GM23338 (cell line): ENCODE data around the gene FAM161B. TPM values are rescaled to one million over a fixed set of nuclear protein-coding genes. Genes with fewer than 3 reads are reported as not detected.

Source experiments
- ATAC-seq: fragments of 200-7000 bp; cut with Tn5 transposase; 3 replicates; pipeline ENCODE4 v1.9.1; 2020
- DNase-seq: peaks from one replicate; pipeline ENCODE4 v3.0.0-alpha.2; 2015; ENCODE audit warnings: low spot score
- H2AFZ ChIP-seq: fragments of 200-600 bp; sonication (generic); 2 replicates; pipeline ENCODE4 v1.8.0; 2016; ENCODE audit warnings: antibody characterized with exemption, mild to moderate bottlenecking, moderate library complexity
- H3F3A ChIP-seq: fragments of 200-600 bp; sonication (generic); replicated peaks from 2 replicates; pipeline ENCODE4 v1.8.0; 2017; ENCODE audit warnings: antibody characterized with exemption, mixed run types, low read depth
- H3K27ac ChIP-seq: fragments of 200-600 bp; sonication (generic); 2 replicates; pipeline ENCODE4 v1.6.1; 2016; ENCODE audit warnings: low read depth
- H3K27me3 ChIP-seq: fragments of 200-600 bp; sonication (generic); 2 replicates; pipeline ENCODE4 v1.8.0; 2016; ENCODE audit warnings: mild to moderate bottlenecking, mixed run types, moderate library complexity; ENCODE audit not compliant: insufficient read depth
- H3K36me3 ChIP-seq: fragments of 200-600 bp; sonication (generic); 2 replicates; pipeline ENCODE4 v1.8.0; 2016; ENCODE audit warnings: mild to moderate bottlenecking; ENCODE audit not compliant: insufficient read depth
- H3K4me1 ChIP-seq: fragments of 200-600 bp; sonication (generic); 2 replicates; pipeline ENCODE4 v1.8.0; 2016; ENCODE audit warnings: mild to moderate bottlenecking, moderate library complexity; ENCODE audit not compliant: insufficient read depth
- H3K4me2 ChIP-seq: fragments of 200-600 bp; sonication (generic); 2 replicates; pipeline ENCODE4 v1.7.1; 2017; ENCODE audit warnings: mixed run types
- H3K4me3 ChIP-seq: fragments of 200-600 bp; sonication (generic); 2 replicates; pipeline ENCODE4 v1.6.1; 2016; ENCODE audit warnings: mixed run types
- H3K79me2 ChIP-seq: fragments of 200-600 bp; sonication (generic); replicated peaks from 2 replicates; pipeline ENCODE4 v1.8.0; 2017; ENCODE audit warnings: mild to moderate bottlenecking; ENCODE audit not compliant: insufficient read depth
- H3K9me2 ChIP-seq: fragments of 200-600 bp; sonication (generic); 2 replicates; pipeline ENCODE4 v1.8.0; 2017; ENCODE audit not compliant: insufficient read depth
- H4K20me1 ChIP-seq: fragments of 200-600 bp; sonication (generic); replicated peaks from 2 replicates; pipeline ENCODE4 v1.8.0; 2017; ENCODE audit warnings: mild to moderate bottlenecking; ENCODE audit not compliant: insufficient read depth
- H3K27ac Mint-ChIP-seq: 2 replicates; pipeline ENCODE4 v1.8.0; 2020; ENCODE audit warnings: inconsistent platforms, mild to moderate bottlenecking, moderate library complexity, mixed read lengths
- H3K27me3 Mint-ChIP-seq: 3 replicates; pipeline ENCODE4 v1.8.0; 2022; ENCODE audit warnings: low read depth, mild to moderate bottlenecking, moderate library complexity, mixed read lengths, inconsistent platforms; ENCODE audit not compliant: insufficient read depth, poor library complexity
- H3K36me3 Mint-ChIP-seq: 3 replicates; pipeline ENCODE4 v1.8.0; 2021; ENCODE audit warnings: low read depth, mild to moderate bottlenecking, inconsistent platforms, moderate library complexity, mixed read lengths
- H3K4me1 Mint-ChIP-seq: 3 replicates; pipeline ENCODE4 v1.8.0; 2020; ENCODE audit warnings: mild to moderate bottlenecking, inconsistent platforms, mixed read lengths
- H3K4me3 Mint-ChIP-seq: 3 replicates; pipeline ENCODE4 v1.8.0; 2021; ENCODE audit warnings: moderate library complexity, mild to moderate bottlenecking, inconsistent platforms, mixed read lengths
- H3K9me3 Mint-ChIP-seq: 3 replicates; pipeline ENCODE4 v1.8.0; 2020; ENCODE audit warnings: moderate library complexity, mild to moderate bottlenecking, inconsistent platforms, mixed read lengths
- CREB1 ChIP-seq: fragments of 250-450 bp; sonication (Bioruptor Pico); IDR thresholded peaks from 2 replicates; pipeline ENCODE4 v1.5.0; 2020; ENCODE audit warnings: low read depth, mild to moderate bottlenecking, moderate library complexity
- CTCF ChIP-seq, 2 experiments: fragments of 200-600 bp in 1 of 2; sonication (generic) in 1 of 2; conservative IDR thresholded peaks; 2 replicates each; pipeline versions ENCODE4 v1.5.1 to v1.6.1; 2016 to 2017; ENCODE audit warnings: antibody characterized with exemption in 2 of 2, low read depth in 2 of 2, mild to moderate bottlenecking in 2 of 2, moderate library complexity in 1 of 2
- ETS1 ChIP-seq: IDR thresholded peaks from 2 replicates; pipeline ENCODE4 v1.6.1; 2016; ENCODE audit warnings: antibody characterized with exemption
- EZH2 ChIP-seq: fragments of 200-600 bp; sonication (generic); IDR thresholded peaks from one replicate; pipeline ENCODE4 v1.8.0; 2017; ENCODE audit warnings: antibody characterized with exemption, mild to moderate bottlenecking, low read depth; ENCODE audit not compliant: unreplicated experiment
- EZH2phosphoT487 ChIP-seq: fragments of 200-600 bp; sonication (generic); IDR thresholded peaks from one replicate; pipeline ENCODE4 v1.8.1; 2018; ENCODE audit warnings: antibody characterized with exemption; ENCODE audit not compliant: unreplicated experiment
- JUNB ChIP-seq: IDR thresholded peaks from one replicate; pipeline ENCODE4 v1.6.1; 2016; ENCODE audit warnings: antibody characterized with exemption; ENCODE audit not compliant: unreplicated experiment
- NANOG ChIP-seq: IDR thresholded peaks from 2 replicates; pipeline ENCODE4 v1.6.1; 2016; ENCODE audit warnings: antibody characterized with exemption, borderline replicate concordance
- POLR2AphosphoS5 ChIP-seq: IDR thresholded peaks from 2 replicates; pipeline ENCODE4 v1.6.1; 2016; ENCODE audit warnings: antibody characterized with exemption, low read depth
- REST ChIP-seq: IDR thresholded peaks from one replicate; pipeline ENCODE4 v1.6.1; 2018; ENCODE audit warnings: antibody characterized with exemption; ENCODE audit not compliant: unreplicated experiment
- STAT1 ChIP-seq: IDR thresholded peaks from one replicate; pipeline ENCODE4 v1.6.1; 2016; ENCODE audit warnings: antibody characterized with exemption; ENCODE audit not compliant: unreplicated experiment
- ZNF114 ChIP-seq: fragments of 250-450 bp; sonication (Bioruptor Pico); IDR thresholded peaks from 2 replicates; pipeline ENCODE4 v1.5.0; 2020; ENCODE audit warnings: mild to moderate bottlenecking, moderate library complexity
- ZNF331 ChIP-seq: fragments of 250-450 bp; sonication (Bioruptor Pico); IDR thresholded peaks from 2 replicates; pipeline ENCODE4 v1.5.0; 2020; ENCODE audit warnings: low read depth, mild to moderate bottlenecking, moderate library complexity
- ZNF462 ChIP-seq: fragments of 250-450 bp; sonication (Bioruptor Pico); IDR thresholded peaks from 2 replicates; pipeline ENCODE4 v1.5.0; 2020; ENCODE audit warnings: mild to moderate bottlenecking, moderate library complexity
- polyA plus RNA-seq: library from polyadenylated mRNA; unstranded; fragments of >200 nt; fragmentation: Nextera tagmentation; extraction: Ambion mirVana; gene quantifications from 2 replicates; pipeline ENCODE4 v1.2.1, GENCODE V29; 2016
- total RNA-seq: library from RNA; depleted of rRNA; stranded (reverse); fragments of >200 nt; shearing (Covaris generic); gene quantifications from 2 replicates; pipeline ENCODE4 v1.2.3, GENCODE V29; 2014

Gene FAM161B
- total and polyA plus RNA-seq, 2 experiments from 2014 or later = 0.28 to 2.8 TPM

GRCh38 chr14:73913256-73913655, 36.6 kb downstream of the FAM161B start:
- Mint-ChIP-seq H3K27me3 (peaks cover 1% of the 10 kb centered on the region), H3K4me1 (no peaks in the 10 kb centered on the region), H3K27ac (no peak overlapping the region), H3K9me3 (peaks cover 4% of the 10 kb centered on the region; the same call in 1 of the 3 replicates), H3K36me3 (peaks cover 44% of the 10 kb centered on the region), H3K4me3 (no peak overlapping the region)
- Histone ChIP-seq H3K9me2 (no peaks in the 10 kb centered on the region), H3K4me1 (no peaks in the 10 kb centered on the region), H3K27me3 (no peaks in the 10 kb centered on the region), H3K36me3 (peaks cover 24% of the 10 kb centered on the region), H3K4me2 (no peak overlapping the region), H3K27ac (no peak overlapping the region), H4K20me1 (peaks cover 7% of the 10 kb centered on the region), H3K4me3 (no peak overlapping the region), H3K79me2 (peaks cover 3% of the 10 kb centered on the region; the same call in 1 of the 2 replicates), H3F3A (no peaks in the 10 kb centered on the region), H2AFZ (no peak overlapping the region)
- TF ChIP-seq EZH2 (no peak), ZNF331 (CRISPR knock-in tag) (no peak), POLR2AphosphoS5 (no peak), EZH2phosphoT487 (no peak), CREB1 (CRISPR knock-in tag) (no peak), CTCF (conservative IDR thresholded peaks at IDR 0.05; ENCODE audit: low read depth in 2 of 2) (no peak), NANOG (no peak), STAT1 (no peak), ZNF114 (no peak), JUNB (no peak), REST (no peak), ETS1 (no peak), ZNF462 (no peak)
- no peak for ATAC-seq
- no peak for DNase-seq
